A673 (cell line): ENCODE measurements around the gene P4HA1. TPM values are rescaled to one million over a fixed set of nuclear protein-coding genes. Genes with fewer than 3 reads are reported as not detected.

Experiments used
- BruUV-seq: library from RNA; stranded (reverse); fragments of 400-500 nt; replicated peaks from 2 replicates; lab custom pipeline; 2021; lab: Mats Ljungman, UMichigan
- CTCF ChIA-PET: fragments of 300-600 bp; sonication (Branson Sonifier 250); formaldehyde crosslinking; loops from one replicate; lab custom pipeline; 2022; ENCODE audit warnings: antibody characterized with exemption; lab: Charles Lee
- POLR2A ChIA-PET: fragments of 300-600 bp; sonication (Branson Sonifier 250); formaldehyde crosslinking; loops from one replicate; lab custom pipeline; 2022; ENCODE audit warnings: antibody characterized with exemption; ENCODE audit not compliant: low non-redundant PET; lab: Charles Lee
- DNase-seq: peaks from one replicate; pipeline ENCODE4 v3.0.0-alpha.2; 2015; ENCODE audit warnings: low spot score
- H3K27ac ChIP-seq: fragments of 200-600 bp; sonication (generic); 2 replicates; pipeline ENCODE4 v1.5.1; 2016; ENCODE audit warnings: mixed run types, low read depth, mild to moderate bottlenecking, mixed read lengths, antibody characterized with exemption, low read length; ENCODE audit not compliant: poor library complexity, severe bottlenecking
- H3K27me3 ChIP-seq: fragments of 200-600 bp; sonication (generic); replicated peaks from 2 replicates; pipeline ENCODE4 v1.6.1; 2017; ENCODE audit warnings: mixed run types, low read depth, mild to moderate bottlenecking, mixed read lengths, antibody characterized with exemption, low read length; ENCODE audit not compliant: insufficient read depth, poor library complexity
- H3K36me3 ChIP-seq: fragments of 200-600 bp; sonication (generic); 2 replicates; pipeline ENCODE4 v1.6.1; 2016; ENCODE audit warnings: mixed run types, mild to moderate bottlenecking, mixed read lengths, antibody characterized with exemption, low read length; ENCODE audit not compliant: insufficient read depth, poor library complexity, severe bottlenecking
- H3K4me1 ChIP-seq: fragments of 200-600 bp; sonication (generic); 2 replicates; pipeline ENCODE4 v1.6.1; 2017; ENCODE audit warnings: mixed run types, mild to moderate bottlenecking, mixed read lengths, antibody characterized with exemption, low read length; ENCODE audit not compliant: insufficient read depth, poor library complexity, severe bottlenecking
- H3K4me3 ChIP-seq: fragments of 200-600 bp; sonication (generic); 2 replicates; pipeline ENCODE4 v1.5.1; 2016; ENCODE audit warnings: low read depth, mixed run types, mild to moderate bottlenecking, mixed read lengths, low read length; ENCODE audit not compliant: poor library complexity, severe bottlenecking
- H3K9me3 ChIP-seq: fragments of 200-600 bp; sonication (generic); 2 replicates; pipeline ENCODE4 v1.6.1; 2016; ENCODE audit warnings: mixed run types, low read depth, mild to moderate bottlenecking, mixed read lengths, antibody characterized with exemption, low read length; ENCODE audit not compliant: poor library complexity, severe bottlenecking
- CTCF ChIP-seq: fragments of 300-800, 200-600 bp; sonication (generic); conservative IDR thresholded peaks from 2 replicates; pipeline ENCODE4 v1.5.1; 2017; ENCODE audit warnings: low read depth, mild to moderate bottlenecking, antibody characterized with exemption, low read length, moderate library complexity, mixed read lengths
- EZH2 ChIP-seq: fragments of 200-600 bp; sonication (generic); IDR thresholded peaks from 2 replicates; pipeline ENCODE4 v1.6.1; 2017; ENCODE audit warnings: borderline replicate concordance, low read depth, mild to moderate bottlenecking, mixed read lengths, antibody characterized with exemption, low read length; ENCODE audit not compliant: poor library complexity, severe bottlenecking
- intact Hi-C: fragments of 100-400 bp; cut with micrococcal nuclease; formaldehyde crosslinking; loops from one replicate; pipeline ENCODE4 v1.10.0; 2022; ENCODE audit not compliant: unreplicated experiment
- total RNA-seq: library from RNA; stranded (reverse); gene quantifications from 2 replicates; pipeline ENCODE4 v1.2.3, GENCODE V29; 2021

The P4HA1 gene
- total RNA-seq, 1 experiment from 2014 or later, result 36.5 TPM

GRCh38 chr10:73073627-73074026 lies 23.0 kb downstream of the P4HA1 start:
- intact Hi-C loops, result no loop called here
- H3K36me3 ChIP-seq, result peaks cover 28% of the 10 kb centered on the region
- ChIA-PET CTCF (no interaction called here), POLR2A (no interaction called here)
- no TSS peak for BruUV-seq
- DNase-seq, result no peak
- H3K27ac ChIP-seq, result no peak overlapping the region
- no peak overlapping the region for H3K4me3 ChIP-seq
- no peaks in the 10 kb centered on the region for H3K9me3 ChIP-seq
- H3K27me3 ChIP-seq, result no peaks in the 10 kb centered on the region
- H3K4me1 ChIP-seq, result peaks cover 24% of the 10 kb centered on the region
- TF ChIP-seq EZH2, result no peak
- TF ChIP-seq CTCF, result no peak

GRCh38 chr10:73065441-73065840 lies 31.2 kb downstream of the P4HA1 start:
- intact Hi-C loops, result loop anchor here (10.0 kb wide), 1 partner anchor 371 kb away; the partner anchor contains the start of gene MCU
- CTCF ChIA-PET, result no interaction called here
- H3K27ac ChIP-seq, result no peak overlapping the region
- H3K27me3 ChIP-seq, result no peaks in the 10 kb centered on the region
- peaks cover 21% of the 10 kb centered on the region for H3K36me3 ChIP-seq
- no peak overlapping the region for H3K4me3 ChIP-seq
- no TSS peak for BruUV-seq
- POLR2A ChIA-PET, result interaction anchor here (0.5 kb wide), 1 partner anchor 114 kb away, joined by 3 read pairs; no protein-coding TSS in a partner anchor
- H3K4me1 ChIP-seq, result no peaks in the 10 kb centered on the region
- H3K9me3 ChIP-seq, result no peaks in the 10 kb centered on the region
- DNase-seq, result no peak
- TF ChIP-seq EZH2 (no peak), CTCF (no peak)

- ChIA-PET POLR2A (no interaction called here), CTCF (interaction anchor here (0.7 kb wide), 4 partner anchors 9 to 369 kb away, joined by 3 to 5 read pairs (median 4); partner anchors contain the start of gene P4HA1)
- TF ChIP-seq CTCF, result no peak
- DNase-seq, result no peak
- peaks cover 4% of the 10 kb centered on the region for H3K36me3 ChIP-seq
- no peaks in the 10 kb centered on the region for H3K4me1 ChIP-seq
- H3K9me3 ChIP-seq, result no peaks in the 10 kb centered on the region
- no peak overlapping the region for H3K27ac ChIP-seq
- no peaks in the 10 kb centered on the region for H3K27me3 ChIP-seq
- intact Hi-C loops, result loop anchor here (2.0 to 10.0 kb wide), 2 partner anchors 367 to 697 kb away; partner anchors contain the start of gene MCU
- no TSS peak for BruUV-seq
- no peak overlapping the region for H3K4me3 ChIP-seq
Measured at GRCh38 chr10:73061743-73062142, 34.9 kb downstream of the P4HA1 start.
